HepG2 (cell line): ENCODE measurements around the gene ENO1. TPM values are rescaled to one million over a fixed set of nuclear protein-coding genes. Genes with fewer than 3 reads are reported as not detected.

Experiments used
- ATAC-seq: fragments of 200-7000 bp; cut with Tn5 transposase; 3 replicates; pipeline ENCODE4 v1.9.1; 2020; ENCODE audit warnings: mild to moderate bottlenecking, moderate library complexity
- BruUV-seq: library from RNA; stranded (reverse); fragments of 400-500 nt; replicated peaks from 2 replicates; lab custom pipeline; 2021; lab: Mats Ljungman, UMichigan
- CTCF ChIA-PET: fragments of 300-600 bp; formaldehyde crosslinking; extraction: SDS; loops from one replicate; lab custom pipeline; 2021; ENCODE audit warnings: low total read pairs, inconsistent platforms, low intra/inter-chr PET ratio; lab: Yijun Ruan, JAX
- POLR2A ChIA-PET: fragments of 350-600 bp; sonication (Branson Sonifier 250); formaldehyde crosslinking; loops from one replicate; lab custom pipeline; 2020; ENCODE audit warnings: antibody characterized with exemption, inconsistent platforms; lab: Yijun Ruan, JAX
- DNase-seq: peaks from one replicate; pipeline ENCODE4 v3.0.0-alpha.2; 2015; ENCODE audit warnings: low spot score
- FAIRE-seq: peaks from 3 replicates; lab custom pipeline; 2011; peaks lifted over from hg19 to GRCh38; lab: Jason Lieb, UNC
- H2AFZ ChIP-seq: one replicate; pipeline ENCODE4 v1.6.1; 2011; ENCODE audit warnings: low read length, inconsistent platforms
- H3K27ac ChIP-seq: fragments of 300-600 bp; 3 replicates; pipeline ENCODE4 v1.8.0; 2011; ENCODE audit warnings: mixed run types, mild to moderate bottlenecking, mixed read lengths, low read length, inconsistent platforms; ENCODE audit not compliant: insufficient read depth; ENCODE audit errors: extremely low read length
- H3K27me3 ChIP-seq, 2 experiments: fragments of 200-600 bp in 1 of 2; 2 replicates in 1 of 2; 3 replicates in 1 of 2; pipeline versions ENCODE4 v1.6.0 to v1.8.0; 2011; ENCODE audit warnings: low read length in 2 of 2, mild to moderate bottlenecking in 2 of 2, moderate library complexity in 2 of 2, inconsistent platforms in 1 of 2; ENCODE audit not compliant: insufficient read depth in 2 of 2, control insufficient read depth in 1 of 2
- H3K36me3 ChIP-seq, 2 experiments: fragments of 200-600 bp in 1 of 2; replicated peaks in 1 of 2; 2 replicates in 1 of 2; 3 replicates in 1 of 2; pipeline versions ENCODE4 v1.5.1 to v1.8.0; 2011; ENCODE audit warnings: low read length in 2 of 2, inconsistent platforms in 1 of 2; ENCODE audit not compliant: insufficient read depth in 2 of 2, control insufficient read depth in 1 of 2
- H3K4me1 ChIP-seq: 2 replicates; pipeline ENCODE4 v1.5.1; 2012; ENCODE audit warnings: low read length, inconsistent platforms; ENCODE audit not compliant: insufficient read depth
- H3K4me2 ChIP-seq: 2 replicates; pipeline ENCODE4 v1.6.0; 2011; ENCODE audit warnings: low read depth, low read length, inconsistent platforms
- H3K4me3 ChIP-seq, 3 experiments: fragments of 200-600 bp in 1 of 3; sonication (generic), shearing (Covaris generic) in 1 of 3; replicated peaks in 1 of 3; 2 replicates each; pipeline ENCODE4 v1.5.1; 2011 to 2016; ENCODE audit warnings: low read length in 3 of 3, inconsistent platforms in 2 of 3, low read depth in 2 of 3, mild to moderate bottlenecking in 2 of 3, control low read depth in 1 of 3, mixed read lengths in 1 of 3; ENCODE audit not compliant: insufficient read depth in 1 of 3
- H3K79me2 ChIP-seq: one replicate; pipeline ENCODE4 v1.6.1; 2011; ENCODE audit warnings: low read length, inconsistent platforms; ENCODE audit not compliant: insufficient read depth
- H3K9ac ChIP-seq: 2 replicates; pipeline ENCODE4 v1.6.0; 2011; ENCODE audit warnings: mild to moderate bottlenecking, low read depth, low read length, inconsistent platforms; ENCODE audit not compliant: insufficient read depth
- H3K9me3 ChIP-seq: 2 replicates; pipeline ENCODE4 v1.5.1; 2012; ENCODE audit warnings: mild to moderate bottlenecking, low read length
- H4K20me1 ChIP-seq: 2 replicates; pipeline ENCODE4 v1.6.0; 2011; ENCODE audit warnings: inconsistent platforms, mild to moderate bottlenecking, low read length, moderate library complexity; ENCODE audit not compliant: insufficient read depth
- ATF7 ChIP-seq, 2 experiments: fragments of 450-650 bp in 1 of 2; sonication (generic) in 1 of 2; formaldehyde crosslinking in 1 of 2; IDR thresholded peaks; 2 replicates each; pipeline versions ENCODE4 v1.4.0 to v1.6.1; 2016 to 2020; ENCODE audit warnings: antibody characterized with exemption in 1 of 2, mild to moderate bottlenecking in 1 of 2, missing genetic modification reagents in 1 of 2
- CCDC6 ChIP-seq: sonication (generic); formaldehyde crosslinking; IDR thresholded peaks from 2 replicates; pipeline ENCODE4 v1.8.1; 2022; ENCODE audit warnings: mild to moderate bottlenecking, missing genetic modification reagents, moderate library complexity
- DPF2 ChIP-seq: sonication (generic); formaldehyde crosslinking; IDR thresholded peaks from 2 replicates; pipeline ENCODE4 v1.4.0; 2020; ENCODE audit warnings: mild to moderate bottlenecking, low read depth, missing genetic modification reagents, borderline replicate concordance
- ELF4 ChIP-seq: sonication (generic); formaldehyde crosslinking; IDR thresholded peaks from 2 replicates; pipeline ENCODE4 v1.5.0; 2020; ENCODE audit warnings: missing genetic modification reagents, mild to moderate bottlenecking, moderate library complexity, borderline replicate concordance
- ETV6 ChIP-seq: sonication (generic); formaldehyde crosslinking; conservative IDR thresholded peaks from 2 replicates; pipeline ENCODE4 v1.4.0; 2020; ENCODE audit warnings: missing genetic modification reagents
- HNRNPUL1 ChIP-seq: fragments of 200-400 bp; formaldehyde crosslinking; IDR thresholded peaks from 2 replicates; pipeline ENCODE4 v1.6.1; 2017; ENCODE audit warnings: low read depth, mild to moderate bottlenecking, low read length, moderate library complexity
- MBD4 ChIP-seq: IDR thresholded peaks from 2 replicates; pipeline ENCODE4 v1.6.1; 2012; ENCODE audit warnings: low read length, inconsistent platforms, borderline replicate concordance
- MTERF4 ChIP-seq: sonication (generic); formaldehyde crosslinking; IDR thresholded peaks from 2 replicates; pipeline ENCODE4 v1.8.0; 2023; ENCODE audit warnings: mild to moderate bottlenecking, missing genetic modification reagents
- PCBP2 ChIP-seq: fragments of 200-400 bp; formaldehyde crosslinking; optimal IDR thresholded peaks from 2 replicates; pipeline ENCODE3; 2018; ENCODE audit warnings: low read length, low read depth; ENCODE audit not compliant: poor library complexity, severe bottlenecking
- POLR2A ChIP-seq, 2 experiments: IDR thresholded peaks; 2 replicates each; pipeline ENCODE4 v1.6.1; 2011; ENCODE audit warnings: low read depth in 2 of 2, low read length in 2 of 2, mild to moderate bottlenecking in 1 of 2, moderate library complexity in 1 of 2; ENCODE audit not compliant: insufficient read depth in 1 of 2
- ZMYM2 ChIP-seq: sonication (generic); formaldehyde crosslinking; IDR thresholded peaks from 2 replicates; pipeline ENCODE4 v1.8.0; 2022; ENCODE audit warnings: mild to moderate bottlenecking, missing genetic modification reagents
- ZMYM3 ChIP-seq: sonication (generic); formaldehyde crosslinking; IDR thresholded peaks from 2 replicates; pipeline ENCODE4 v1.5.1; 2020; ENCODE audit warnings: mild to moderate bottlenecking, missing genetic modification reagents
- ZNF350 ChIP-seq: sonication (generic); formaldehyde crosslinking; IDR thresholded peaks from 2 replicates; pipeline ENCODE4 v1.4.0; 2020; ENCODE audit warnings: mild to moderate bottlenecking, low read depth, missing genetic modification reagents, borderline replicate concordance
- WGBS: methylation state at CpG from one replicate; pipeline ENCODE4 v1.1.6; 2017; ENCODE audit warnings: low lambda C conversion rate; 5-methylcytosine and 5-hydroxymethylcytosine counted together
- in situ Hi-C: cut with HindIII; loops from 2 replicates; pipeline ENCODE4 v1.10.0; 2017; ENCODE audit warnings: low pct_unique_long_range_greater_than_20kb; ENCODE audit not compliant: extremely low pct_ligation_motif_present
- intact Hi-C: fragments of 100-400 bp; cut with micrococcal nuclease; formaldehyde crosslinking; loops from one replicate; pipeline ENCODE4 v1.10.0; 2022; ENCODE audit not compliant: unreplicated experiment
- polyA plus RNA-seq, 8 experiments: library from polyadenylated mRNA; depleted of rRNA in 3 of 8; stranded (reverse) in 7 of 8; unstranded in 1 of 8; fragments of >200 nt; fragmentation: Illumina TruSeq in 4 of 8; extraction: Trizol in 4 of 8; gene quantifications; 2 replicates each; pipeline versions ENCODE4 v1.2.1 to v1.2.3, GENCODE V29; 2011 to 2016; ENCODE audit warnings: low read depth in 4 of 8, missing spikeins in 1 of 8, mixed read lengths in 1 of 8; ENCODE audit not compliant: insufficient read depth in 1 of 8
- total RNA-seq, 5 experiments: library from RNA; depleted of rRNA; stranded (reverse); fragments of >200 nt; fragmentation: Illumina TruSeq; extraction: Trizol; gene quantifications; 2 replicates each; pipeline ENCODE4 v1.2.3, GENCODE V29; 2016; ENCODE audit warnings: low read depth in 1 of 5
- TF ChIP-seq, protein P1 (sequence below): sonication (generic); formaldehyde crosslinking; IDR thresholded peaks from 2 replicates; pipeline ENCODE4 v1.4.0; 2020; ENCODE audit warnings: missing genetic modification reagents, mild to moderate bottlenecking, borderline replicate concordance

Gene ENO1
- total and polyA plus RNA-seq, 2 of the 13 experiments (the other 11 are each of a cell fraction or from before 2014, with no cell fraction given) = 1,559 to 3,103 TPM

DNA sequence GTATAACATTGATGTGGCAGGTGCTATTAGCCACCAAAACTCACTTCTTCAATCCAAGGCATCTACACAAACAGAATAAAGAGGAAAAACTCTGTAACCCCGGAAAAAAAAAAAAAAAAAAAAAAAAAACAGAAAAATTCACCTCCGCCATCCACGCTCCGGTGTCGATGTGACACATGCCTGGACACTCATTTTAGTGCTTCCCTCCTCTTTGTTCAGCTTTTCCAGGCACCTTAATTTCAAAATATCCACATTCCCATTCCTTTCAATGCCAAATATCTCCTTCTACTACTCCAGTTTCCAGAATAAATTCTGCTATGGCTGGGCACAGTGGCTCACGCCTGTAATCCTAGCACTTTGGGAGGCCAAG, 55.2 kb downstream of the ENO1 start:
- H3K4me3 ChIP-seq = peak overlapping the region in 2 of 3 experiments; percentile 3 to 50; a peak in 5 of 6 replicates
- intact Hi-C loops (no loop called here), in situ Hi-C loops (no loop called here)
- ATAC-seq = no peak
- FAIRE-seq = no peak
- H3K4me2 ChIP-seq = peak overlapping the region; percentile 76
- H3K4me1 ChIP-seq = peaks cover 72% of the 10 kb centered on the region
- no peak for DNase-seq
- peak overlapping the region; percentile 51 for H3K27ac ChIP-seq
- no peaks in the 10 kb centered on the region for H3K79me2 ChIP-seq
- no TSS peak for BruUV-seq
- no peak for TF ChIP-seq ETV6 (CRISPR knock-in tag)
- no peak for TF ChIP-seq POLR2A (IDR thresholded peaks at IDR 0.05; ENCODE audit: insufficient read depth in 1 of 2, low read depth in 2 of 2, low read length in 2 of 2)
- no peak for TF ChIP-seq MBD4
- 0 out of 2 replicates have a peak, but pooled peaks have one; percentile 46 for TF ChIP-seq ZMYM3 (CRISPR knock-in tag)
- TF ChIP-seq ZNF350 = no peak
- no peak for TF ChIP-seq CCDC6 (CRISPR knock-in tag)
- 0 out of 2 replicates have a peak, but pooled peaks have one; percentile 45 for TF ChIP-seq ZMYM2
- TF ChIP-seq PCBP2 = no peak
- no peak for TF ChIP-seq HNRNPUL1
- TF ChIP-seq DPF2 (CRISPR knock-in tag) = no peak
- no peak for TF ChIP-seq MTERF4 (CRISPR knock-in tag)
- no peak for TF ChIP-seq ATF7 (IDR thresholded peaks at IDR 0.05)
- TF ChIP-seq ATF7 (CRISPR knock-in tag; IDR thresholded peaks at IDR 0.05) = no peak
- TF ChIP-seq, protein P1, sequence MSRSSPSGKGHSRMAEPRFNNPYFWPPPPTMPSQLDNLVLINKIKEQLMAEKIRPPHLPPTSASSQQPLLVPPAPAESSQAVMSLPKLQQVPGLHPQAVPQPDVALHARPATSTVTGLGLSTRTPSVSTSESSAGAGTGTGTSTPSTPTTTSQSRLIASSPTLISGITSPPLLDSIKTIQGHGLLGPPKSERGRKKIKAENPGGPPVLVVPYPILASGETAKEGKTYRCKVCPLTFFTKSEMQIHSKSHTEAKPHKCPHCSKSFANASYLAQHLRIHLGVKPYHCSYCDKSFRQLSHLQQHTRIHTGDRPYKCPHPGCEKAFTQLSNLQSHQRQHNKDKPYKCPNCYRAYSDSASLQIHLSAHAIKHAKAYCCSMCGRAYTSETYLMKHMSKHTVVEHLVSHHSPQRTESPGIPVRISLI (CRISPR knock-in tag) = peak; percentile 23; the same call in 1 of the 2 replicates
- no peak for TF ChIP-seq ELF4 (CRISPR knock-in tag)
- H3K9me3 ChIP-seq = no peaks in the 10 kb centered on the region
- POLR2A ChIA-PET = interaction anchor here (0.8 to 2.7 kb wide), 3 partner anchors 23 to 41 kb away, joined by 3 to 19 read pairs (median 3); no protein-coding TSS in a partner anchor
- no peaks in the 10 kb centered on the region for H3K27me3 ChIP-seq
- no peaks in the 10 kb centered on the region for H4K20me1 ChIP-seq
- H3K9ac ChIP-seq = peak overlapping the region; percentile 37; the same call in 1 of the 2 replicates
- CTCF ChIA-PET = no interaction called here
- 7% methylated on average over 6 of the region's 6 CpGs for WGBS
- H2AFZ ChIP-seq = no peak overlapping the region
- H3K36me3 ChIP-seq = no peaks in the 10 kb centered on the region
